ENCODE results near the gene SFTPD.

DNA sequence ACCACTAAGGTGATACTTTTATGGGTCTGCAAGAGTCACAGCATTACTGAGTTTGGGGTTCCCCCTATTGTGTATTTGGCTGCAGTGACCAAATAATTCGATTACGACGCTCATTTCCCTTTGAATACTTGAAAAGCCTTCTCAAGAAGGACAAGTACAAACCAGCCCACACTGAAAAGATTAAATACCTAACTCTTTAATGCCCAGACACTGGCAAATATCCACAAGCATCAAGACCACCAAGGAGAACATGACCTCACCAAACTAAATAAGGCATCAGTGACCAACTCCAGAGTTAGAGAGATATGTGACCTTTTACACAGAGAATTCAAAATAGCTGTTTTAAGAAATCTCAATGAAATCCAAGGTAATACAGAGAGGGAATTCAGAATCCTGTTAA, 31.8 kb upstream of the SFTPD start:
- no peak for TF ChIP-seq EZH2 (IDR thresholded peaks at IDR 0.05; ENCODE audit: borderline replicate concordance, low read length)
- TF ChIP-seq, protein P1, sequence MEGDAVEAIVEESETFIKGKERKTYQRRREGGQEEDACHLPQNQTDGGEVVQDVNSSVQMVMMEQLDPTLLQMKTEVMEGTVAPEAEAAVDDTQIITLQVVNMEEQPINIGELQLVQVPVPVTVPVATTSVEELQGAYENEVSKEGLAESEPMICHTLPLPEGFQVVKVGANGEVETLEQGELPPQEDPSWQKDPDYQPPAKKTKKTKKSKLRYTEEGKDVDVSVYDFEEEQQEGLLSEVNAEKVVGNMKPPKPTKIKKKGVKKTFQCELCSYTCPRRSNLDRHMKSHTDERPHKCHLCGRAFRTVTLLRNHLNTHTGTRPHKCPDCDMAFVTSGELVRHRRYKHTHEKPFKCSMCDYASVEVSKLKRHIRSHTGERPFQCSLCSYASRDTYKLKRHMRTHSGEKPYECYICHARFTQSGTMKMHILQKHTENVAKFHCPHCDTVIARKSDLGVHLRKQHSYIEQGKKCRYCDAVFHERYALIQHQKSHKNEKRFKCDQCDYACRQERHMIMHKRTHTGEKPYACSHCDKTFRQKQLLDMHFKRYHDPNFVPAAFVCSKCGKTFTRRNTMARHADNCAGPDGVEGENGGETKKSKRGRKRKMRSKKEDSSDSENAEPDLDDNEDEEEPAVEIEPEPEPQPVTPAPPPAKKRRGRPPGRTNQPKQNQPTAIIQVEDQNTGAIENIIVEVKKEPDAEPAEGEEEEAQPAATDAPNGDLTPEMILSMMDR (conservative IDR thresholded peaks at IDR 0.05 in 1 of 2, IDR thresholded peaks at IDR 0.05 in 1 of 2; ENCODE audit: extremely low read depth in 1 of 2, insufficient read depth in 1 of 2, low read depth in 1 of 2, low read length in 2 of 2): no peak

All from mammary epithelial cell (primary cell).